ENCODE measurements around the gene NAA38. TPM values are rescaled to one million over a fixed set of nuclear protein-coding genes. Genes with fewer than 3 reads are reported as not detected.
"Not testable (repeated sequence)": the region's sequence is repeated elsewhere in the genome, so short reads cannot be mapped to it uniquely, and the experiment has no call there.

NAA38 gene
- total RNA-seq, 1 donor from 2014 or later: 108 TPM

DNA sequence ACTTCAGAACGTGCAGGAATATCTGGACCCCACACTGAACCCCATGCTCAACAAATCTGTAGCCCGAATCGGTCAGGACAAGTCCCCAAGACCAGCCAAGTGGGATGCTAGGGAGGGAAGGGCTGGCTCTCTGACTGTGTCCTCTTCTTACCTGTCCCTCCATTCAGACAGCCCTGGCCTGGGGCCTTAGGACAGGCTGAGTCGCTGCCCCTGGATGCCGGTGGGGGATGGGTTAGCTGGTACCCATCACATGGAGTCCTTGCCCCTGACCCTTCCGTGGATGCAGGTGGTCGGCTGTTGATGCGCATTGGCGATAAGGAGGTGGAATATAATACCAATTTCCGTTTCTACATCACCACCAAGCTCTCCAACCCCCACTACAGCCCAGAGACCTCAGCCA, 39.3 kb downstream of the NAA38 start:
- no peak overlapping the region for H3K4me3 ChIP-seq (ENCODE audit: low read depth, low read length)
- no peak for DNase-seq (ENCODE audit: low read depth)

GRCh38 chr17:7817643-7817964, 39.8 kb downstream of the NAA38 start:
- no peak overlapping the region for H3K4me3 ChIP-seq (ENCODE audit: low read depth, low read length)
- no peak for DNase-seq (ENCODE audit: low read depth)
- TF ChIP-seq, protein P1, sequence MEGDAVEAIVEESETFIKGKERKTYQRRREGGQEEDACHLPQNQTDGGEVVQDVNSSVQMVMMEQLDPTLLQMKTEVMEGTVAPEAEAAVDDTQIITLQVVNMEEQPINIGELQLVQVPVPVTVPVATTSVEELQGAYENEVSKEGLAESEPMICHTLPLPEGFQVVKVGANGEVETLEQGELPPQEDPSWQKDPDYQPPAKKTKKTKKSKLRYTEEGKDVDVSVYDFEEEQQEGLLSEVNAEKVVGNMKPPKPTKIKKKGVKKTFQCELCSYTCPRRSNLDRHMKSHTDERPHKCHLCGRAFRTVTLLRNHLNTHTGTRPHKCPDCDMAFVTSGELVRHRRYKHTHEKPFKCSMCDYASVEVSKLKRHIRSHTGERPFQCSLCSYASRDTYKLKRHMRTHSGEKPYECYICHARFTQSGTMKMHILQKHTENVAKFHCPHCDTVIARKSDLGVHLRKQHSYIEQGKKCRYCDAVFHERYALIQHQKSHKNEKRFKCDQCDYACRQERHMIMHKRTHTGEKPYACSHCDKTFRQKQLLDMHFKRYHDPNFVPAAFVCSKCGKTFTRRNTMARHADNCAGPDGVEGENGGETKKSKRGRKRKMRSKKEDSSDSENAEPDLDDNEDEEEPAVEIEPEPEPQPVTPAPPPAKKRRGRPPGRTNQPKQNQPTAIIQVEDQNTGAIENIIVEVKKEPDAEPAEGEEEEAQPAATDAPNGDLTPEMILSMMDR (conservative IDR thresholded peaks at IDR 0.05; ENCODE audit: low read depth, low read length): no peak

More for the DNA sequence above, 39.3 kb downstream of the NAA38 start:
- TF ChIP-seq, protein P1 (conservative IDR thresholded peaks at IDR 0.05; ENCODE audit: low read depth, low read length): no peak

GRCh38 chr17:7816926-7817642, 40.3 kb downstream of the NAA38 start:
- H3K4me3 ChIP-seq (ENCODE audit: low read depth, low read length): no peak overlapping the region
- TF ChIP-seq, protein P1 (conservative IDR thresholded peaks at IDR 0.05; ENCODE audit: low read depth, low read length): no peak
- DNase-seq (ENCODE audit: low read depth): no peak

- TF ChIP-seq, protein P1 (conservative IDR thresholded peaks at IDR 0.05; ENCODE audit: low read depth, low read length): no peak
Measured at GRCh38 chr17:7814969-7815368, 42.4 kb downstream of the NAA38 start.

GRCh38 chr17:7811251-7811650, 46.1 kb downstream of the NAA38 start:
- no peak overlapping the region for H3K4me3 ChIP-seq (ENCODE audit: low read depth, low read length)
- DNase-seq (ENCODE audit: low read depth): no peak
- TF ChIP-seq, protein P1 (conservative IDR thresholded peaks at IDR 0.05; ENCODE audit: low read depth, low read length): no peak

More at GRCh38 chr17:7814969-7815368, 42.4 kb downstream of the NAA38 start:
- H3K4me3 ChIP-seq (ENCODE audit: low read depth, low read length): no peak overlapping the region
- no peak for DNase-seq (ENCODE audit: low read depth)

GRCh38 chr17:7809791-7810343, 47.5 kb downstream of the NAA38 start:
- DNase-seq (ENCODE audit: low read depth); H3K4me3 ChIP-seq (ENCODE audit: low read depth, low read length): not testable (repeated sequence)

DNA sequence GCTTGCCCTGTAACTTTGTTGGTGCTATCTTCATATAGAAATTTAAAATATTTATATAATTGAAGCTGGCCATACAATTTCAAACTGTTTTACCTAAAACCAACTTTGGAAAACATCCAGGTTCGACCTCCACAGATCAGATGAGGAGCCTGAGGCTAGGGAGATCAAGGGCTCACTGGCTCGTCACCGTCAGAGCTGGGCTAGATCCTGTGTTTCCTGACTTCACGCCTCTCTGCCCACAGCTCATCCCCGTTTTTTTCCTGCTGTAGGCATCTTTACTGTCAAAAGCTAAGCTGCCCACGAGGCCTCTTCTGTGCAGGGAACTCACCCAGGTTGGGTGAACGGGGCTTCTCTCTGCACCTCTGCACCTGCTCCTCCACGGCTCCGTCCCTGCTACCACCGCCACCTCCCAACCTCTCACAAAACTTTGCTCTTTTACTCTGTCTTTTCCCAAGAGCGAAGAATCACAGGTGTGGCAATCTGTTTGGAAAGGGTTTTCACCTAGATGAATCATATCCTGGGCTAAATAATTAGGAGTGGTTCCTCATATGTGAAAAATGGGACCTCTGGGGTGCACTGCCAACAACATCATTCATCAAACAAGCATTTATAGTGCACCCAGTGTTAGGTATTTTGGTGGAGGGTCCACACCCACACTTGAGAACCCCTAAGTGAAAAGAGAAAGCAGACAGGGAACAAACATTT, 48.1 kb downstream of the NAA38 start:
- no peak for DNase-seq (ENCODE audit: low read depth)
- H3K4me3 ChIP-seq (ENCODE audit: low read depth, low read length): no peak overlapping the region
- TF ChIP-seq, protein P1 (conservative IDR thresholded peaks at IDR 0.05; ENCODE audit: low read depth, low read length): no peak

Measured in epithelial cell of proximal tubule (primary cell).